AG04449 (cell line): Measurements from ENCODE around the gene LACTB.

Source experiments
- CTCF ChIA-PET: fragments of 350-600 bp; formaldehyde crosslinking; extraction: SDS; loops from one replicate; lab custom pipeline; 2021; ENCODE audit warnings: antibody characterized with exemption; lab: Yijun Ruan, JAX
- POLR2A ChIA-PET: fragments of 400-600, 350-600 bp; formaldehyde crosslinking; extraction: SDS; loops from one replicate; lab custom pipeline; 2020; ENCODE audit warnings: antibody characterized with exemption, inconsistent platforms; lab: Yijun Ruan, JAX
- DNase-seq: peaks from one replicate; pipeline ENCODE4 v3.0.0-alpha.2; 2010; ENCODE audit warnings: low read depth, low spot score
- H3K4me3 ChIP-seq: 2 replicates; pipeline ENCODE4 v1.5.1; 2011; ENCODE audit warnings: low read depth, mild to moderate bottlenecking, control low read depth, low read length
- CTCF ChIP-seq: IDR thresholded peaks from one replicate; pipeline ENCODE4 v1.5.1; 2011; ENCODE audit warnings: mild to moderate bottlenecking, moderate library complexity, low read length, control low read depth, inconsistent platforms; ENCODE audit not compliant: insufficient read depth; ENCODE audit errors: missing control alignments

LACTB gene

GRCh38 chr15:63178034-63178433 is 56.4 kb downstream of the LACTB start:
- TF ChIP-seq CTCF: no peak
- CTCF ChIA-PET: interaction anchor here (0.8 kb wide), 1 partner anchor 43 kb away, joined by 3 read pairs; no protein-coding TSS in a partner anchor
- DNase-seq: no peak
- POLR2A ChIA-PET: no interaction called here
- H3K4me3 ChIP-seq: no peak overlapping the region

GRCh38 chr15:63180746-63181145 is 59.1 kb downstream of the LACTB start:
- CTCF ChIA-PET: no interaction called here
- POLR2A ChIA-PET: interaction anchor here (0.5 kb wide), 1 partner anchor 20 kb away, joined by 3 read pairs; no protein-coding TSS in a partner anchor
- DNase-seq: no peak
- TF ChIP-seq CTCF: no peak
- no peak overlapping the region for H3K4me3 ChIP-seq

GRCh38 chr15:63181648-63182047 is 60.0 kb downstream of the LACTB start:
- POLR2A ChIA-PET: no interaction called here
- no peak for DNase-seq
- no peak overlapping the region for H3K4me3 ChIP-seq
- CTCF ChIA-PET: no interaction called here
- no peak for TF ChIP-seq CTCF

GRCh38 chr15:63185206-63185605 is 63.5 kb downstream of the LACTB start:
- CTCF ChIA-PET: interaction anchor here (0.8 to 1.7 kb wide), 4 partner anchors 14 to 107 kb away, joined by 3 to 5 read pairs (median 4); no protein-coding TSS in a partner anchor
- POLR2A ChIA-PET: interaction anchor here (0.6 to 1.3 kb wide), 2 partner anchors 28 to 132 kb away, joined by 3 read pairs; partner anchors contain the start of gene RPS27L
- no peak for DNase-seq
- no peak for TF ChIP-seq CTCF
- H3K4me3 ChIP-seq: no peak overlapping the region

- TF ChIP-seq CTCF: no peak
- no peak overlapping the region for H3K4me3 ChIP-seq
- ChIA-PET POLR2A (interaction anchor here (1.3 kb wide), 1 partner anchor 29 kb away, joined by 3 read pairs; the partner anchor contains the start of gene RPS27L), CTCF (interaction anchor here (0.8 to 1.2 kb wide), 4 partner anchors 15 to 106 kb away, joined by 3 to 4 read pairs (median 4); no protein-coding TSS in a partner anchor)
- DNase-seq: peak; percentile 67
Observed at GRCh38 chr15:63186065-63186464, 64.4 kb downstream of the LACTB start.

- TF ChIP-seq CTCF: no peak
- POLR2A ChIA-PET: no interaction called here
- no peak for DNase-seq
Observed at GRCh38 chr15:63187589-63188226, 66.0 kb downstream of the LACTB start.

More at GRCh38 chr15:63187589-63188226, 66.0 kb downstream of the LACTB start:
- CTCF ChIA-PET: no interaction called here
- H3K4me3 ChIP-seq: no peak overlapping the region
